Calu3 (cell line): ENCODE measurements around the gene SGPL1. TPM values are rescaled to one million over a fixed set of nuclear protein-coding genes. Genes with fewer than 3 reads are reported as not detected.

Source experiments
- BruUV-seq: library from RNA; stranded (reverse); fragments of 400-500 nt; replicated peaks from 2 replicates; lab custom pipeline; 2021; lab: Mats Ljungman, UMichigan
- CTCF ChIA-PET: fragments of 300-600 bp; sonication (Branson Sonifier 250); formaldehyde crosslinking; loops from one replicate; lab custom pipeline; 2022; ENCODE audit warnings: antibody characterized with exemption; lab: Charles Lee
- DNase-seq: peaks from one replicate; pipeline ENCODE4 v3.0.0; 2022
- H3K27ac Mint-ChIP-seq: one replicate; pipeline ENCODE4 v1.8.0; 2022; ENCODE audit warnings: mixed read lengths; ENCODE audit not compliant: unreplicated experiment
- H3K27me3 Mint-ChIP-seq: one replicate; pipeline ENCODE4 v1.8.0; 2022; ENCODE audit warnings: mixed read lengths; ENCODE audit not compliant: unreplicated experiment
- H3K36me3 Mint-ChIP-seq: one replicate; pipeline ENCODE4 v1.8.0; 2022; ENCODE audit warnings: mild to moderate bottlenecking, moderate library complexity, mixed read lengths; ENCODE audit not compliant: insufficient read depth, unreplicated experiment
- H3K4me1 Mint-ChIP-seq: one replicate; pipeline ENCODE4 v1.8.0; 2022; ENCODE audit warnings: mild to moderate bottlenecking, low read depth, mixed read lengths; ENCODE audit not compliant: unreplicated experiment
- H3K4me3 Mint-ChIP-seq: one replicate; pipeline ENCODE4 v1.8.0; 2022; ENCODE audit warnings: mild to moderate bottlenecking, low read depth, moderate library complexity, mixed read lengths; ENCODE audit not compliant: unreplicated experiment
- H3K9me3 Mint-ChIP-seq: one replicate; pipeline ENCODE4 v1.8.0; 2022; ENCODE audit warnings: low read depth, mixed read lengths; ENCODE audit not compliant: unreplicated experiment
- intact Hi-C: fragments of 100-400 bp; cut with micrococcal nuclease; formaldehyde crosslinking; loops from one replicate; pipeline ENCODE4 v1.10.0; 2022; ENCODE audit not compliant: unreplicated experiment
- total RNA-seq: library from RNA; stranded (reverse); gene quantifications from 2 replicates; pipeline ENCODE4 v1.2.3, GENCODE V29; 2022
- TF ChIP-seq, protein P1 (sequence below): fragments of 200-600 bp; IDR thresholded peaks from one replicate; pipeline ENCODE4 v1.8.0; 2022; ENCODE audit warnings: antibody characterized with exemption; ENCODE audit not compliant: unreplicated experiment

The SGPL1 gene
- total RNA-seq, 1 experiment from 2014 or later, result 84.6 TPM

DNA sequence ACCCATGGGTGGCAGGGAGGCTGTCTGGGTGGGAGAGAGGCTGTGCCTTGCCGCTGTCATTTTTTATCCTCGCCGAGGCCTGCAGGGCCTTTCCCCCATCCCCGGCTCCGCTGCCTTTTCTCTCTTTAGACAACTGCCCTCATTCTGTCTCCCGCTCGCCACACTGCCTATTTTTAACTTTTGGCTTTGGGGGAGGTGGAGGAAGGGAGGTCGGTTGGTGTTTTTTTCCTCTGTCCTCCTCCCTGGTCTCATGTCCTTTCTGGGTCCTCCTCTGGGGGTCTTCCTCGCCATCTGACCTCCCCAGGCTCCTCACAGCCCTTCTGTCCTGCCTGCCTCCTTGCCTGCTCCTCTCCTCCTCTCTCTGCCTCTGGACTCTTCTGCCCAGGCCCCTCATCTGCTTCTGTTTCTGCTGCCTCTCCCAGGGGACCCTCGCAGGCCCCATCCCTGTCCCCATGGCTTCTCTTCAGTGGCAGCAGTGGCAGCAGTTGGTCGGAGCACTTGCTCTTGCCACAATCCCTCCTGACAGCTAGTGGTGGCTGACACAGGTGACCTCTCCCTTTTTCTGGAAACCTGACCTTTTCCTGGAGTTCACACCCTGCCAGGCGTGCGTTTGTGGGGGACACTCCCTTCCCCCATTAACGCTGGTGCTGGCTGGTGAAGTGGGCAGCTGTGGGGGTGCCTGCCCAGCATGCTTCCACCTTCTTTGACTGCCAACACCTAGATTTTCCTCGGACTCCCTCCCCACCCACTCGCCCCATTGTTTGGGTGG lies 92.1 kb downstream of the SGPL1 start:
- Mint-ChIP-seq H3K27ac (no peak overlapping the region), H3K4me1 (peaks cover 5% of the 10 kb centered on the region), H3K4me3 (no peak overlapping the region), H3K27me3 (peaks cover 88% of the 10 kb centered on the region), H3K9me3 (no peaks in the 10 kb centered on the region), H3K36me3 (no peaks in the 10 kb centered on the region)
- intact Hi-C loops, result no loop called here
- TF ChIP-seq, protein P1, sequence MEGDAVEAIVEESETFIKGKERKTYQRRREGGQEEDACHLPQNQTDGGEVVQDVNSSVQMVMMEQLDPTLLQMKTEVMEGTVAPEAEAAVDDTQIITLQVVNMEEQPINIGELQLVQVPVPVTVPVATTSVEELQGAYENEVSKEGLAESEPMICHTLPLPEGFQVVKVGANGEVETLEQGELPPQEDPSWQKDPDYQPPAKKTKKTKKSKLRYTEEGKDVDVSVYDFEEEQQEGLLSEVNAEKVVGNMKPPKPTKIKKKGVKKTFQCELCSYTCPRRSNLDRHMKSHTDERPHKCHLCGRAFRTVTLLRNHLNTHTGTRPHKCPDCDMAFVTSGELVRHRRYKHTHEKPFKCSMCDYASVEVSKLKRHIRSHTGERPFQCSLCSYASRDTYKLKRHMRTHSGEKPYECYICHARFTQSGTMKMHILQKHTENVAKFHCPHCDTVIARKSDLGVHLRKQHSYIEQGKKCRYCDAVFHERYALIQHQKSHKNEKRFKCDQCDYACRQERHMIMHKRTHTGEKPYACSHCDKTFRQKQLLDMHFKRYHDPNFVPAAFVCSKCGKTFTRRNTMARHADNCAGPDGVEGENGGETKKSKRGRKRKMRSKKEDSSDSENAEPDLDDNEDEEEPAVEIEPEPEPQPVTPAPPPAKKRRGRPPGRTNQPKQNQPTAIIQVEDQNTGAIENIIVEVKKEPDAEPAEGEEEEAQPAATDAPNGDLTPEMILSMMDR, result no peak
- CTCF ChIA-PET, result no interaction called here
- no peak for DNase-seq
- BruUV-seq, result no TSS peak

- peaks cover 88% of the 10 kb centered on the region for H3K27me3 Mint-ChIP-seq
- H3K27ac Mint-ChIP-seq, result no peak overlapping the region
- TF ChIP-seq, protein P1, result no peak
- CTCF ChIA-PET, result no interaction called here
- no peaks in the 10 kb centered on the region for H3K4me1 Mint-ChIP-seq
- intact Hi-C loops, result no loop called here
- no peak overlapping the region for H3K4me3 Mint-ChIP-seq
- H3K9me3 Mint-ChIP-seq, result no peaks in the 10 kb centered on the region
- H3K36me3 Mint-ChIP-seq, result no peaks in the 10 kb centered on the region
- DNase-seq, result no peak
- no TSS peak for BruUV-seq
Observed at GRCh38 chr10:70908406-70909296, 92.9 kb downstream of the SGPL1 start.

DNA sequence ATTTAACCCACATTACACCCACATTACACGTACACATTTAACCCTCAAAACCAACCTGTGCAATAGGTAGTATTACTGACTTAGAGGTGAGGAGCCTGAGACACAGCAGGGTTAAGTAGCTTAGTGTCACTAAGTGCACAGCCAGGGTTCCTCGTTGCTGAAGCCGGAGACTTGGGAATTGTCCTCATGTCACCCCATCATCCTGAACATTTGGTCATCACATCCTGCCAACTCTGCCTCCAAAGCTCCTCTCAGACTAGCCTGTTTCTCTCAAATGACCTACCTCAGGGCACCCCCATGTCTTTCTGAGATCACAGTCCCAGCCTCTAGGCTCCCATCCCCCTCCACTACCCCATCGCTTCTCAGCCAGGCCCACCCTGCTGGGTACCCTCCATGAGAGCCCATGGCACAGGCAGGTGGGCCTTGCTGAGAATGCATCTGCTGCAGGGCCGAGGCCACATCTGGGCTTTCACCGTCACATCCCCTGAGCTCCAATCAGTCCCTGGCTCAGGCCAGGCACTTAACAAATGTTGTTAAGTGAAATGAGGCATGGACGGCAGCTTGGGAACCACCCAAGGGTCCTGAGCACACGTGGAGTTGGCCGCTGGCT lies 93.7 kb downstream of the SGPL1 start:
- CTCF ChIA-PET, result no interaction called here
- no peaks in the 10 kb centered on the region for H3K36me3 Mint-ChIP-seq
- BruUV-seq, result no TSS peak
- no peak overlapping the region for H3K27ac Mint-ChIP-seq
- H3K4me3 Mint-ChIP-seq, result no peak overlapping the region
- TF ChIP-seq, protein P1, result no peak
- no peaks in the 10 kb centered on the region for H3K9me3 Mint-ChIP-seq
- intact Hi-C loops, result no loop called here
- DNase-seq, result no peak
- H3K27me3 Mint-ChIP-seq, result peaks cover 88% of the 10 kb centered on the region
- H3K4me1 Mint-ChIP-seq, result no peaks in the 10 kb centered on the region

DNA sequence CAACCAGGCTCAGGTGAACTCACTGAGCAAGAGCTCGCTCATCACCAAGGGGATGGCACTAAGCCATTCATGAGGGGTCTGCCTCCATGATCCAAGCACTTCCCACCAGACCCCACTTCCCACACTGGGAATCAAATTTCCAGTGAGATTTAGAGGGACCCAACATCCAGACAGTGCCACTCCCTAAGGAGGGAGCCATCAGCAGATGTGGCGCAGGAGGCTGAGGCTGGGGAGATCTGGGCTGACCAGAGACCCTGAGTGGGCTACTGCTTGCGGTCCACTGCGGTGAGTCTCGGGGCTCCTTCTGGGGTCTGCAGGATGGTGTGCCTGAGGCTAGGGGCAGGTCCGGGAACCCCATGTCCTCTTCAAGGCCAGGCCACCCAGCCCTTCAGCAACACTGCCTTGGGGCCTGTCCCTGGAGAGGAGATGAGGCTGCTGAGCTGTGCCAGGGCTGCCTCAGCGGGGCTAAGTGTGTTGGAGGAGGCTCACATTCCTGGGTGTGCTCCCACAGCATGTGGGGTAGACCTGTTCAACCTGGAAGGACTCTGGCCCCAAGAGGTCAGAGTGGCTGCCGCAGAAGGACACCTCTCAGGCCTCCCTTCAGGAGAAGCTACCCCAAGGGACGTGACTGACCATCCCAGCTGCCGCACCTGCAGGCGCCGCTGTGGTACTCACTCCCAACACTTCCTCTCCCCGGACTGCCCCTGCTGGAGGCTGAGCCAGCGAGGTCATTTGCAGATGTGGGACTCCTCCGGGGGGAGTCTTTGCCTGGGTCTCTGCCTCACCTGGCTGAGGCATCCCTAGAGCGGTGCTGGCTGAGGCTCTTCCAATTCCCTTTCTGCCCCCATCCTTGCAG lies 95.0 kb downstream of the SGPL1 start:
- H3K27ac Mint-ChIP-seq, result no peak overlapping the region
- DNase-seq, result no peak
- intact Hi-C loops, result no loop called here
- H3K9me3 Mint-ChIP-seq, result no peaks in the 10 kb centered on the region
- H3K4me3 Mint-ChIP-seq, result no peak overlapping the region
- no TSS peak for BruUV-seq
- CTCF ChIA-PET, result interaction anchor here (0.5 kb wide), 1 partner anchor 17 kb away, joined by 4 read pairs; no protein-coding TSS in a partner anchor
- peaks cover 88% of the 10 kb centered on the region for H3K27me3 Mint-ChIP-seq
- no peaks in the 10 kb centered on the region for H3K36me3 Mint-ChIP-seq
- TF ChIP-seq, protein P1, result no peak
- H3K4me1 Mint-ChIP-seq, result no peaks in the 10 kb centered on the region
